HepG2 (cell line): ENCODE measurements around the gene C19orf73. TPM values are rescaled to one million over a fixed set of nuclear protein-coding genes. Genes with fewer than 3 reads are reported as not detected.

ENCODE experiments used
- CHD2 ChIP-seq: IDR thresholded peaks from 2 replicates; pipeline ENCODE4 v1.6.1; 2011; ENCODE audit warnings: low read depth, low read length, improper control_type of control experiment
- IRF2 ChIP-seq: IDR thresholded peaks from 2 replicates; pipeline ENCODE4 v1.6.1; 2018; ENCODE audit warnings: missing genetic modification reagents, missing compliant biosample characterization
- MNT ChIP-seq: fragments of 450-650 bp; IDR thresholded peaks from 2 replicates; pipeline ENCODE4 v1.6.1; 2016
- NFE2L2 ChIP-seq: fragments of 150-350 bp; IDR thresholded peaks from 2 replicates; pipeline ENCODE4 v1.6.1; 2014; ENCODE audit warnings: low read length
- NKX3-1 ChIP-seq: sonication (generic); formaldehyde crosslinking; IDR thresholded peaks from 2 replicates; pipeline ENCODE4 v1.5.0; 2020; ENCODE audit warnings: missing genetic modification reagents
- SP140L ChIP-seq: sonication (generic); formaldehyde crosslinking; IDR thresholded peaks from 2 replicates; pipeline ENCODE4 v1.4.0; 2020; ENCODE audit warnings: missing genetic modification reagents, borderline replicate concordance
- TCF7 ChIP-seq: sonication (generic); IDR thresholded peaks from 2 replicates; pipeline ENCODE4 v1.6.1; 2016; ENCODE audit warnings: antibody characterized with exemption, low read depth
- THAP9 ChIP-seq: sonication (generic); formaldehyde crosslinking; IDR thresholded peaks from 2 replicates; pipeline ENCODE4; 2020; ENCODE audit warnings: missing genetic modification reagents, mild to moderate bottlenecking, borderline replicate concordance
- U2AF1 ChIP-seq: fragments of 200-400 bp; formaldehyde crosslinking; optimal IDR thresholded peaks from 2 replicates; pipeline ENCODE3; 2017; ENCODE audit warnings: mild to moderate bottlenecking, low read depth, low read length
- ZBTB21 ChIP-seq: sonication (generic); formaldehyde crosslinking; IDR thresholded peaks from 2 replicates; pipeline ENCODE4 v1.4.0; 2020; ENCODE audit warnings: missing genetic modification reagents
- ZBTB26 ChIP-seq: IDR thresholded peaks from 2 replicates; pipeline ENCODE4 v1.6.1; 2016; ENCODE audit warnings: missing compliant biosample characterization, missing genetic modification reagents, borderline replicate concordance
- ZNF260 ChIP-seq: sonication (generic); formaldehyde crosslinking; IDR thresholded peaks from 2 replicates; pipeline ENCODE4 v1.4.0; 2020; ENCODE audit warnings: missing genetic modification reagents, low read depth, mild to moderate bottlenecking, borderline replicate concordance
- ZNF318 ChIP-seq: sonication (generic); formaldehyde crosslinking; IDR thresholded peaks from 2 replicates; pipeline ENCODE4 v1.4.0; 2020; ENCODE audit warnings: mild to moderate bottlenecking, missing genetic modification reagents
- ZSCAN9 ChIP-seq: IDR thresholded peaks from 2 replicates; pipeline ENCODE4 v1.6.1; 2016; ENCODE audit warnings: borderline replicate concordance
- polyA plus RNA-seq, 8 experiments: library from polyadenylated mRNA; depleted of rRNA in 3 of 8; stranded (reverse) in 7 of 8; unstranded in 1 of 8; fragments of >200 nt; fragmentation: Illumina TruSeq in 4 of 8; extraction: Trizol in 4 of 8; gene quantifications; 2 replicates each; pipeline versions ENCODE4 v1.2.1 to v1.2.3, GENCODE V29; 2011 to 2016; ENCODE audit warnings: low read depth in 4 of 8, missing spikeins in 1 of 8, mixed read lengths in 1 of 8; ENCODE audit not compliant: insufficient read depth in 1 of 8
- total RNA-seq, 5 experiments: library from RNA; depleted of rRNA; stranded (reverse); fragments of >200 nt; fragmentation: Illumina TruSeq; extraction: Trizol; gene quantifications; 2 replicates each; pipeline ENCODE4 v1.2.3, GENCODE V29; 2016; ENCODE audit warnings: low read depth in 1 of 5

Gene C19orf73
- total and polyA plus RNA-seq, 2 of the 13 experiments (the other 11 are each of a cell fraction or from before 2014, with no cell fraction given), result 1.4 to 1.5 TPM

- TF ChIP-seq ZNF318 (CRISPR knock-in tag) (peak; percentile 99), IRF2 (peak; percentile 86), ZBTB21 (CRISPR knock-in tag) (0 out of 2 replicates have a peak, but pooled peaks have one; percentile 31), NKX3-1 (peak; percentile 100), ZBTB26 (CRISPR knock-in tag) (peak; percentile 95), ZNF260 (CRISPR knock-in tag) (no peak), U2AF1 (no peak), CHD2 (peak; percentile 34; the same call in 1 of the 2 replicates), TCF7 (no peak), MNT (no peak; the same call in 1 of the 2 replicates), ZSCAN9 (CRISPR knock-in tag) (peak; percentile 95), NFE2L2 (no peak), SP140L (CRISPR knock-in tag) (peak; percentile 78; the same call in 1 of the 2 replicates), THAP9 (CRISPR knock-in tag) (peak; percentile 97)
Measured at GRCh38 chr19:49127674-49128544, 9.0 kb upstream of the C19orf73 start (continued).
